Measurements from ENCODE around the gene DNAH17. TPM values are rescaled to one million over a fixed set of nuclear protein-coding genes. Genes with fewer than 3 reads are reported as not detected.
A peak's percentile ranks its signal among the peaks of the same experiment; 100 is the strongest.

DNAH17 gene
- polyA plus RNA-seq, 4 donors, result 0.57 to 3.6 TPM; not detected in 2

DNA sequence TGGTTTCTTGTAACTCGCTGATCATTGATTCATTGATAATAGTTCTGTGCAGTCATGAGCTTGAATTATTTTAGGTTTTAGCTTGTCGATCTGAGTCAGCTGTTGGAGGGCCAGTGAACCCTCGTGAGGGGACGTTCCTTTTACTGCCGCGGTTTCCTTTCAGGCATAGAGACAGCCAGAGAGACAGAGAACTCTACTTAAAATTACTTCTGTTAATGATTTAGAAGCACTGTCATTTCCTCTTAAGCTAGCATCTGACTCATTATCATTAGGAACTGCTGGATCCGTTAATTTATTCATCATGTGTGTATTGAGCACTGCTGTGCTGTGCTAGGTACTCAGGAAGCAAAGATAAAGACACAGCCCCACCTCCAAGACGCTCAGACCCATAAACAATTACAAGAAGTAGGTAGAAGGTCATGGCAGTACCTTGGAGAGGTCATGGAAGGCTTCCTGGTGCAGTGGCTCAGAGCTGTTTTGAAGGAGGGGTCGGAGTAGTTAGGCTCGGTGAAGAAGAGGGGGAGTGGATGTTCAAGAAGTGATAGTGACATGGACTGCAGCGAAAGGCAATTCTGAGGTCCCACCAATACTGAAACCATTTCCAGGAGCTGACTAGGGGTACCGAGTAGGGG is 195.5 kb downstream of the DNAH17 start:
- Histone ChIP-seq H3K36me3 (ENCODE audit: control insufficient read depth in 3 of 3, insufficient read depth in 2 of 3, low read depth in 1 of 3, low read length in 3 of 3) (peaks cover 0 to 28% (median 0%) of the 10 kb centered on the region in 3 donors), H3K9me3 (ENCODE audit: control insufficient read depth in 2 of 2, insufficient read depth in 1 of 2, low read depth in 1 of 2, low read length in 1 of 2) (no peaks in the 10 kb centered on the region), H3K4me1 (ENCODE audit: control insufficient read depth in 3 of 3, insufficient read depth in 2 of 3, low read depth in 1 of 3, low read length in 2 of 3) (peaks cover 8 to 38% (median 31%) of the 10 kb centered on the region in 3 donors), H3K27me3 (ENCODE audit: control insufficient read depth in 3 of 3, insufficient read depth in 3 of 3, low read length in 3 of 3) (no peaks in the 10 kb centered on the region), H3K4me3 (ENCODE audit: low read depth in 1 of 3, low read length in 3 of 3) (no peak overlapping the region), H3K27ac (ENCODE audit: low read depth in 1 of 3, low read length in 2 of 3) (peak overlapping the region in 2 of 3 donors; percentile 65 to 83)
- FAIRE-seq (no peak), DNase-seq (peak; percentile 21 to 84)
- 25 to 37% (median 34%) methylated on average over 12 of the region's 12 CpGs for WGBS, 3 donors

DNA sequence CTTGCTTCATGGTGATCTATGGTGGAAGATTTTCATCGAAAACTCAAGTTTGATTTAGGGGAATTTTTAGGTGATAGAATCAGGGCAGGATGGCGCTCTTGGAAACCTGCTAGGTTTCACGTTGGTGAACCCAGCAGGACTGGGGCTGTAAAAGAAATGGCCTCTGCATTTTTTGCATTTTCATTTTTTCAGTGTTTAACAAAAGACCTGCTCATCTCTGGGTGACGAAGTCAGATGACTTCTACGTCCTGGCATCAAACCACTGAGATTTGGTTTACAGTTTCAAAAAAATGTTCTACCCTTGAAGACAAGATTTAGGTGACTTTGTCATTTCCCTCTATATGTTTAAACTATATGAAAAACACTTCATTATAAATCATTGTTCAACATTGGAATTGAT is 196.8 kb downstream of the DNAH17 start:
- Histone ChIP-seq H3K4me3 (ENCODE audit: low read depth in 1 of 3, low read length in 3 of 3) (no peak overlapping the region), H3K27me3 (ENCODE audit: control insufficient read depth in 3 of 3, insufficient read depth in 3 of 3, low read length in 3 of 3) (no peaks in the 10 kb centered on the region), H3K4me1 (ENCODE audit: control insufficient read depth in 3 of 3, insufficient read depth in 2 of 3, low read depth in 1 of 3, low read length in 2 of 3) (peaks cover 6 to 32% (median 22%) of the 10 kb centered on the region in 3 donors), H3K36me3 (ENCODE audit: control insufficient read depth in 3 of 3, insufficient read depth in 2 of 3, low read depth in 1 of 3, low read length in 3 of 3) (peaks cover 0 to 17% (median 0%) of the 10 kb centered on the region in 3 donors), H3K9me3 (ENCODE audit: control insufficient read depth in 2 of 2, insufficient read depth in 1 of 2, low read depth in 1 of 2, low read length in 1 of 2) (no peaks in the 10 kb centered on the region), H3K27ac (ENCODE audit: low read depth in 1 of 3, low read length in 2 of 3) (peak overlapping the region in 1 of 3 donors; percentile 17)
- no peak for DNase-seq
- 69 to 73% (median 73%) methylated on average over 5 of the region's 5 CpGs for WGBS, 3 donors
- FAIRE-seq, result no peak

DNA sequence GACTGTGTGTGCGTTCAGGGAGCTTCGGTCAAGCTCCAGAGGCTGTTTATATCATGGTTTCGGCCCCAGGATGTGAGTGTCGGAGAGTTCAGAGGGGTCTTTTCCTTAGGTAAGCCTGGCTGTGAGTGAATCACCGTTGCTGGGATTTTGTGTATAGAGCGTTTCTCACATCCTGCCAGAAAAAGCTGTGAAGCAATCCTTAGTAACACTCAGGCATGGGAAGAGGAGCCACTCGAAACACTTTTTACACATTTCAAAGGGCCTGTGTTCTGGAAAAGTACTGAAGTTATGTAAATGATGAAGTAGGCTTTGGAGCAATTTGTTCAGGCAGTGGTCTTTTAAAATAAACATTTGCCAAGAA is 198.1 kb downstream of the DNAH17 start:
- peak overlapping the region; percentile 95 to 99 (median 95) for H3K4me3 ChIP-seq (ENCODE audit: low read depth in 1 of 3, low read length in 3 of 3)
- peak overlapping the region; percentile 58 to 91 (median 90) for H3K27ac ChIP-seq (ENCODE audit: low read depth in 1 of 3, low read length in 2 of 3)
- DNase-seq, result no peak
- H3K27me3 ChIP-seq (ENCODE audit: control insufficient read depth in 3 of 3, insufficient read depth in 3 of 3, low read length in 3 of 3), result no peaks in the 10 kb centered on the region
- WGBS, 3 donors, result 4 to 5% (median 4%) methylated on average over 7 of the region's 7 CpGs
- H3K36me3 ChIP-seq (ENCODE audit: control insufficient read depth in 3 of 3, insufficient read depth in 2 of 3, low read depth in 1 of 3, low read length in 3 of 3), result peaks cover 0 to 7% (median 0%) of the 10 kb centered on the region in 3 donors
- peaks cover 5 to 29% (median 16%) of the 10 kb centered on the region in 3 donors for H3K4me1 ChIP-seq (ENCODE audit: control insufficient read depth in 3 of 3, insufficient read depth in 2 of 3, low read depth in 1 of 3, low read length in 2 of 3)
- H3K9me3 ChIP-seq (ENCODE audit: control insufficient read depth in 2 of 2, insufficient read depth in 1 of 2, low read depth in 1 of 2, low read length in 1 of 2), result no peaks in the 10 kb centered on the region
- FAIRE-seq, result no peak

DNA sequence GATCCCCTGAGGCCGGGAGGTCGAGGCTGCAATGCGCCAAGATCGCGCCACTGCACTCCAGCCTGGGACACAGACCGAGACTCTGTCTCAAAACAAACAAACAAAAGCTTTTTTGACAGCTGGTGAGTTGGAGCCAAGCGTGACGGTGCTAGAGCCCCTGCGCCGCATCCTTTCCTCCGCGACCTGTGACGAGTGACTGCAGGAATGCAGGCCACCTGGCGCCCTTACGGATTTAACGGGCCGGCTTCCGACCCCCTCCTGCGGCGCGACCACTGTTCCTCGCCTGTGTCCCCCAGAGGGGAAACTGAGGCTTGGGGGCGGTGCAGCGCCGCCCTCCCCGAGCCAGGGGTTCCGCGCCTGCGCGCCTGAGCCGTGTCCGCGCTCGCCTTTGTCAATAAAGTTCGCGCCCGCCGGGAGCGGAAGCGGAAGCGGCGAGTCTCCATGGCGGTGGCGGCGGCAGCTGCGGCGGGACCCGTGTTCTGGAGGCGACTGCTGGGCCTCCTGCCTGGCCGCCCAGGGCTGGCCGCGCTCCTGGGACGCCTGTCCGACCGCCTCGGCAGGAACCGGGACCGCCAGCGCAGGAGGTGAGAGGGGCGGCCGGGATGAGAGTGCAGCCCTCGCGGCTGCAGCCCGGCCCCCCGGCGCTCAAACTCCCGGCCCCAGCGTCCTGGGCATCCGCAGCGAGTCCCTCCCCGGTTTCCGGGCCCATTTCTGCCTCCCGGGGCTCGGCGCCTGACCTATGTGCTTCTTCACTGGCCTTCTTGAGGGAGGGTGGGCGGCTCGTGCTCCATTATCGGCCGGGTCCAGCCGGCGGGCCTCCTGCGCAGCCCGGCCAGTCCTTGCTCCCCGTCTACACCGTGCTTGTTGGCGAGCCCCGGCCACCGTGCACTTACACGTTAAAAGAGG is 198.7 kb downstream of the DNAH17 start, which contains the start of gene PGS1:
Gene PGS1, plus strand, starts transcription at position 425 of the 906 bp plus-strand sequence. Its CDS starts 17 bp downstream, at position 442.
- DNase-seq, result peak; percentile 78 to 93
- Histone ChIP-seq H3K4me3 (ENCODE audit: low read depth in 1 of 3, low read length in 3 of 3) (peak within 1 kb of the TSS; percentile 95 to 99 (median 95)), H3K4me1 (ENCODE audit: control insufficient read depth in 3 of 3, insufficient read depth in 2 of 3, low read depth in 1 of 3, low read length in 2 of 3) (peaks cover 5 to 29% (median 14%) of the 10 kb centered on the region in 3 donors), H3K36me3 (ENCODE audit: control insufficient read depth in 3 of 3, insufficient read depth in 2 of 3, low read depth in 1 of 3, low read length in 3 of 3) (peaks cover 0 to 4% (median 0%) of the 10 kb centered on the region in 3 donors), H3K9me3 (ENCODE audit: control insufficient read depth in 2 of 2, insufficient read depth in 1 of 2, low read depth in 1 of 2, low read length in 1 of 2) (no peaks in the 10 kb centered on the region), H3K27ac (ENCODE audit: low read depth in 1 of 3, low read length in 2 of 3) (peak within 1 kb of the TSS; percentile 78 to 91 (median 90)), H3K27me3 (ENCODE audit: control insufficient read depth in 3 of 3, insufficient read depth in 3 of 3, low read length in 3 of 3) (no peaks in the 10 kb centered on the region)
- WGBS, 3 donors, result 1 to 2% (median 1%) methylated on average over 53 to 89 of the region's 89 CpGs
- no peak for FAIRE-seq

DNA sequence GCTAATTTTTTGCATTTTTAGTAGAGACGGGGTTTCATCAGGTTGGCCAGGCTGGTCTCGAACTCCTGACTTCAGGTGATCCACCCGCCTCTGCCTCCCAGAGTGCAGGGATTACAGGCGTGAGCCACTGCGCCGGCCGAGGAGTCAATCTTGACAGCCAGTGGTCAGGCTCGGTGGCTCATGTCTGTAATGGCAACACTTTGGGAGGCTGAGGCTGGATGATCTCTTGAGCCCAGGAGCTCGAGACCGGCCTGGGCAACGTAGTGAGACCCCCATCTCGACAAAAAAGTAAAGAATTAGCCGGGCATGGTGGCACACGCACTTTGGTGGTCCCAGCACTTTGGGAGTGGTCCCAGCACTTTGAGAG is 199.4 kb downstream of the DNAH17 start:
- H3K27me3 ChIP-seq (ENCODE audit: control insufficient read depth in 3 of 3, insufficient read depth in 3 of 3, low read length in 3 of 3), result no peaks in the 10 kb centered on the region
- peak overlapping the region; percentile 95 to 99 (median 95) for H3K4me3 ChIP-seq (ENCODE audit: low read depth in 1 of 3, low read length in 3 of 3)
- DNase-seq (peak in 1 of 2 donors; percentile 31), FAIRE-seq (no peak)
- peaks cover 5 to 29% (median 14%) of the 10 kb centered on the region in 3 donors for H3K4me1 ChIP-seq (ENCODE audit: control insufficient read depth in 3 of 3, insufficient read depth in 2 of 3, low read depth in 1 of 3, low read length in 2 of 3)
- peaks cover 0 to 4% (median 0%) of the 10 kb centered on the region in 3 donors for H3K36me3 ChIP-seq (ENCODE audit: control insufficient read depth in 3 of 3, insufficient read depth in 2 of 3, low read depth in 1 of 3, low read length in 3 of 3)
- no peaks in the 10 kb centered on the region for H3K9me3 ChIP-seq (ENCODE audit: control insufficient read depth in 2 of 2, insufficient read depth in 1 of 2, low read depth in 1 of 2, low read length in 1 of 2)
- 9 to 36% (median 17%) methylated on average over 14 of the region's 14 CpGs for WGBS, 3 donors
- H3K27ac ChIP-seq (ENCODE audit: low read depth in 1 of 3, low read length in 2 of 3), result peak overlapping the region; percentile 78 to 91 (median 90)

DNA sequence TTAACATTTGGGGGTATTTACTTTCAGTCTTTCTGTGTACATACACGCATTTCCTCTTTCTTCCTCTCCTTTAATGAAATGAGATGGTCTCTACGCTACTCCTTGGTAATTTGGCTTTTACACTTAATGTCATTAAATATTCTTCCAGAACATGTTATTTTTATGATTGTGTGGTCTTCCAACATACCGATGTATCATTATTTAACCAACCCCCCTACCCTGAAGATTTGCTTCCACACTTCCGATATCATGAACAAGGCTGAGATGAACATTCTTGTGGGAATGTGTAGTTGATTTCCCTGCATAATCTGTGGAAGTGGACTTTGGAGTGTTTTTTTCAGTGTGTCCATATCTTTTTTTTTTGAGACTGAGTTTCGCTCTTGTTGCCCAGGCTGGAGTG is 201.0 kb downstream of the DNAH17 start:
- no peaks in the 10 kb centered on the region for H3K9me3 ChIP-seq (ENCODE audit: control insufficient read depth in 2 of 2, insufficient read depth in 1 of 2, low read depth in 1 of 2, low read length in 1 of 2)
- no peaks in the 10 kb centered on the region for H3K27me3 ChIP-seq (ENCODE audit: control insufficient read depth in 3 of 3, insufficient read depth in 3 of 3, low read length in 3 of 3)
- peaks cover 0 to 4% (median 0%) of the 10 kb centered on the region in 3 donors for H3K36me3 ChIP-seq (ENCODE audit: control insufficient read depth in 3 of 3, insufficient read depth in 2 of 3, low read depth in 1 of 3, low read length in 3 of 3)
- DNase-seq (peak; percentile 40 to 62), FAIRE-seq (no peak)
- no peak overlapping the region for H3K4me3 ChIP-seq (ENCODE audit: low read depth in 1 of 3, low read length in 3 of 3)
- WGBS, 3 donors, result 60 to 75% (median 64%) methylated on average over 5 of the region's 5 CpGs
- H3K27ac ChIP-seq (ENCODE audit: low read depth in 1 of 3, low read length in 2 of 3), result peak overlapping the region in 1 of 3 donors; percentile 60
- H3K4me1 ChIP-seq (ENCODE audit: control insufficient read depth in 3 of 3, insufficient read depth in 2 of 3, low read depth in 1 of 3, low read length in 2 of 3), result peaks cover 2 to 22% (median 7%) of the 10 kb centered on the region in 3 donors

DNA sequence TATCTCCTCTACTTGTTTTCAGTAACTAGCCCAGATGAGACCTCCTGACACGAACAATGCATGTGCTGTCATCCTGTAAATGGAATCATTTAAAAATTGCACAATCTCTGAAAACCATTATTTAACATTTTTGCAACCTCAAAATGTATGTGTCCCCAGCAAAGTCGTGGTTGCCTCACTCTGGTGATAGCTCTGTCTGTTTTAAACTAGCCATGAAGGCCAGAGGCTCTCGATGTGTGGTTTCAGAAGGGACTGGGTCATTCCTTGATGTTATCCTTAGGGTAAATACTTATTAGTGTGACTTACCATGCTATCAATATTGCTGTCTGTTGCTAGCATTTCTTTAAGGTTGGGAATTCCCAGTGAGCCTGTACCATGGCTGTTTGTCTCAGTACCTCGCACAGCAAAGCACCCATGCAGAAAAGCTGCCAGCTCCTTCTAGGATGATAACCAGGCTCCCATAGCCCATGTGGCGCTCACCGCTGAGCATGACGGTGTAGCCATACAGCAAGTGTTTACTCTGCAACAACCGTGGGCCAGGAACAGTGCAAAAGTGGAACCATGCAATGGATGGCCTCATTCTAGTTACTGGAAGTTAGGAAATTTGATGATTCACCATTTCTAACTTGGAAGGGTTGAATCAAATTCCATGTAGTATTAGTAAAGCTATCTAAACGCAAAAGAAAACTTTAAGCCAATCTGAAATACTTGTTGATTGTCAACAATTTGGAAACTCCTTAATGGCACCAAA is 201.6 kb downstream of the DNAH17 start:
- H3K4me1 ChIP-seq (ENCODE audit: control insufficient read depth in 3 of 3, insufficient read depth in 2 of 3, low read depth in 1 of 3, low read length in 2 of 3), result peaks cover 0 to 21% (median 4%) of the 10 kb centered on the region in 3 donors
- no peaks in the 10 kb centered on the region for H3K36me3 ChIP-seq (ENCODE audit: control insufficient read depth in 3 of 3, insufficient read depth in 2 of 3, low read depth in 1 of 3, low read length in 3 of 3)
- no peak for FAIRE-seq
- H3K27me3 ChIP-seq (ENCODE audit: control insufficient read depth in 3 of 3, insufficient read depth in 3 of 3, low read length in 3 of 3), result no peaks in the 10 kb centered on the region
- peak in 1 of 2 donors; percentile 18 for DNase-seq
- H3K9me3 ChIP-seq (ENCODE audit: control insufficient read depth in 2 of 2, insufficient read depth in 1 of 2, low read depth in 1 of 2, low read length in 1 of 2), result no peaks in the 10 kb centered on the region
- H3K27ac ChIP-seq (ENCODE audit: low read depth in 1 of 3, low read length in 2 of 3), result peak overlapping the region in 1 of 3 donors; percentile 77
- WGBS, 3 donors, result 58 to 81% (median 70%) methylated on average over 9 of the region's 9 CpGs
- H3K4me3 ChIP-seq (ENCODE audit: low read depth in 1 of 3, low read length in 3 of 3), result no peak overlapping the region

Data from small intestine (tissue), 7 donors.